HG02870 (cell line): ENCODE results near the gene STARD3NL.
"Not testable (repeated sequence)": the region's sequence is repeated elsewhere in the genome, so short reads cannot be mapped to it uniquely, and the experiment has no call there.

Source experiments
- ATAC-seq: cut with Tn5 transposase; IDR thresholded peaks from one replicate; pipeline ENCODE4 v1.9.1; 2021; ENCODE audit warnings: mild to moderate bottlenecking, moderate library complexity; ENCODE audit not compliant: unreplicated experiment

The STARD3NL gene

GRCh38 chr7:38178004-38178694, at the start of gene STARD3NL:
STARD3NL (plus strand) TSS chr7:38178245; CDS start chr7:38207505, 29,260 bp downstream.
- ATAC-seq, result peak; percentile 98

GRCh38 chr7:38129162-38129561, 48.9 kb upstream of the STARD3NL start:
- ATAC-seq, result no peak

GRCh38 chr7:38129579-38129978, 48.5 kb upstream of the STARD3NL start:
- no peak for ATAC-seq

- no peak for ATAC-seq
These were observed 39.9 kb upstream of the STARD3NL start for GRCh38 chr7:38138171-38138570.

- no peak for ATAC-seq
These were observed 36.9 kb upstream of the STARD3NL start for GRCh38 chr7:38141187-38141586.

- ATAC-seq, result peak; percentile 69
These were observed 35.3 kb upstream of the STARD3NL start for GRCh38 chr7:38142736-38143135.

- no peak for ATAC-seq
These were observed 31.0 kb upstream of the STARD3NL start for GRCh38 chr7:38147005-38147404.

- ATAC-seq, result no peak
These were observed 26.5 kb upstream of the STARD3NL start for GRCh38 chr7:38151556-38151955.

- ATAC-seq, result no peak
These were observed 24.5 kb upstream of the STARD3NL start for GRCh38 chr7:38153515-38153914.

GRCh38 chr7:38154278-38154677, 23.8 kb upstream of the STARD3NL start:
- no peak for ATAC-seq

GRCh38 chr7:38160003-38160571, 18.0 kb upstream of the STARD3NL start:
- ATAC-seq, result no peak

GRCh38 chr7:38162036-38162435, 16.0 kb upstream of the STARD3NL start:
- ATAC-seq, result no peak

- ATAC-seq, result no peak
These were observed 14.4 kb upstream of the STARD3NL start for GRCh38 chr7:38163671-38164070.

- ATAC-seq, result no peak
These were observed 9.0 kb upstream of the STARD3NL start for GRCh38 chr7:38168890-38169570.

GRCh38 chr7:38169847-38170246, 8.2 kb upstream of the STARD3NL start:
- ATAC-seq, result no peak

GRCh38 chr7:38171623-38172391, 6.2 kb upstream of the STARD3NL start:
- peak; percentile 76 for ATAC-seq

GRCh38 chr7:38175547-38175946, 2.5 kb upstream of the STARD3NL start:
- ATAC-seq, result not testable (repeated sequence)

- ATAC-seq, result no peak
These were observed 433 bp upstream of the STARD3NL start for GRCh38 chr7:38177621-38178003.

- peak; percentile 25 for ATAC-seq
These were observed 775 bp downstream of the STARD3NL start for GRCh38 chr7:38178695-38179344.

- ATAC-seq, result no peak
These were observed 1.8 kb downstream of the STARD3NL start for GRCh38 chr7:38179776-38180226.

GRCh38 chr7:38181111-38181510, 3.1 kb downstream of the STARD3NL start:
- no peak for ATAC-seq
